Heart right ventricle (tissue), 16 donors: ENCODE measurements around the gene R3HDM2. TPM values are rescaled to one million over a fixed set of nuclear protein-coding genes. Genes with fewer than 3 reads are reported as not detected.
"Not testable (repeated sequence)": the region's sequence is repeated elsewhere in the genome, so short reads cannot be mapped to it uniquely, and the experiment has no call there.

ENCODE experiments used
- ATAC-seq, 8 donors: fragments of 200-7000 bp; cut with Tn5 transposase; one replicate each; pipeline ENCODE4 v1.9.1; 2020; ENCODE audit warnings: mild to moderate bottlenecking in 8 of 8, moderate library complexity in 8 of 8, moderate number of reproducible peaks in 1 of 8
- DNase-seq, 2 donors: peaks; one replicate each; pipeline ENCODE4 v3.0.0-alpha.2; 2020
- H3K27ac ChIP-seq, 10 donors: fragments of 200-600 bp; sonication (generic) in 2 of 10; one replicate each; pipeline versions ENCODE4 v1.5.0 to v1.8.0; 2020 to 2022; ENCODE audit warnings: mild to moderate bottlenecking in 3 of 10
- H3K27me3 ChIP-seq, 7 donors: fragments of 200-600 bp; one replicate each; pipeline ENCODE4 v1.8.0; 2021 to 2022; ENCODE audit warnings: mild to moderate bottlenecking in 2 of 7
- H3K36me3 ChIP-seq, 9 donors: fragments of 200-600 bp; sonication (generic) in 1 of 9; one replicate each; pipeline versions ENCODE4 v1.5.0 to v1.8.0; 2020 to 2022; ENCODE audit warnings: mild to moderate bottlenecking in 2 of 9
- H3K4me1 ChIP-seq, 9 donors: fragments of 200-600 bp; sonication (generic) in 1 of 9; one replicate each; pipeline versions ENCODE4 v1.5.0 to v1.8.0; 2020 to 2022; ENCODE audit warnings: mild to moderate bottlenecking in 4 of 9
- H3K4me3 ChIP-seq, 10 donors: fragments of 200-600 bp; sonication (generic) in 2 of 10; one replicate each; pipeline versions ENCODE4 v1.5.0 to v1.8.0; 2020 to 2022; ENCODE audit warnings: mild to moderate bottlenecking in 7 of 10, moderate library complexity in 2 of 10
- H3K9me3 ChIP-seq, 11 donors: fragments of 200-600 bp in 10 of 11; sonication (generic) in 2 of 11; one replicate each; pipeline versions ENCODE4 v1.5.0 to v1.8.0; 2013 to 2022; ENCODE audit warnings: mild to moderate bottlenecking in 2 of 11, control low read depth in 1 of 11, moderate library complexity in 1 of 11
- CTCF ChIP-seq, 9 donors: fragments of 200-600 bp; sonication (generic) in 2 of 9; IDR thresholded peaks; one replicate each; pipeline versions ENCODE4 v1.5.0 to v1.8.0; 2021 to 2022; ENCODE audit warnings: antibody characterized with exemption in 9 of 9, mild to moderate bottlenecking in 5 of 9, moderate library complexity in 1 of 9
- WGBS, 2 donors: extraction: QIAGEN DNeasy Blood & Tissue Kit; methylation state at CpG; one replicate each; pipeline ENCODE4 v1.1.7; 2013; ENCODE audit warnings: inconsistent platforms in 1 of 2; 5-methylcytosine and 5-hydroxymethylcytosine counted together
- intact Hi-C, 10 donors: fragments of 100-400 bp; cut with DNase I; formaldehyde crosslinking; loops; one replicate each; pipeline versions ENCODE4 v1.11.1 to v1.14.2; 2022
- polyA plus RNA-seq, 2 donors: library from polyadenylated mRNA; stranded (reverse); fragments of 200-250 nt; gene quantifications; one replicate each; pipeline ENCODE4 v1.2.3, GENCODE V29; 2013
- total RNA-seq, 10 donors: library from RNA; stranded (reverse); fragmentation: NEBNext Ultra II Directional in 3 of 10; extraction: Animal tissue kit (Norgen Biotek cat#: 25700) in 3 of 10; gene quantifications; one replicate each; pipeline versions ENCODE4 v1.2.1 to v1.2.4, GENCODE V29; 2021 to 2023
- donor health status: Arrhythmogenic right ventricular cardiomyopathy.
- donor health status: ischemic (EF 13 %, LVEDD 7.1; RV severe dilation, severe dysfunction).
- donor health status: healthy with polysubstance abuse.
- donor health status: DM: no; HTN: yes; CAD: no.
- donor health status: DM: no; HTN: no; CAD: no.
- donor health status: ischemic (EF 25% LVEDD 6.9; RV normal size, moderate dysfunction).
- donor health status: ischemic (EF 25% LVEDD 5.7; RV mildly dilated, moderate dysfunction).
- donor health status: healthy.
- donor health status: DM: yes; HTN: yes; CAD: no.
- donor health status: Ischemic cardiomyopathy.
- donor health status: ischemic (EF 35%, LVEDD 5.7; RV mildly dilated, moderate dysfunction).
- donor health status: nonischemic (EF 11% LVEDD 7.7; RV severe dilation, severe dysfunction).
- donor health status: DM: yes; HTN: yes; CAD: no.
- donor health status: PGD.
- donor health status: ischemic (EF 29% LVEDD 5.4; RV normal size, mild dysfunction).
- donor health status: nonischemic (EF 23%, LVEDD 6.1; RV moderate dilation, normal function).

The R3HDM2 gene
- total and polyA plus RNA-seq, 12 donors: 15.5 to 107 (median 73.9) TPM

DNA sequence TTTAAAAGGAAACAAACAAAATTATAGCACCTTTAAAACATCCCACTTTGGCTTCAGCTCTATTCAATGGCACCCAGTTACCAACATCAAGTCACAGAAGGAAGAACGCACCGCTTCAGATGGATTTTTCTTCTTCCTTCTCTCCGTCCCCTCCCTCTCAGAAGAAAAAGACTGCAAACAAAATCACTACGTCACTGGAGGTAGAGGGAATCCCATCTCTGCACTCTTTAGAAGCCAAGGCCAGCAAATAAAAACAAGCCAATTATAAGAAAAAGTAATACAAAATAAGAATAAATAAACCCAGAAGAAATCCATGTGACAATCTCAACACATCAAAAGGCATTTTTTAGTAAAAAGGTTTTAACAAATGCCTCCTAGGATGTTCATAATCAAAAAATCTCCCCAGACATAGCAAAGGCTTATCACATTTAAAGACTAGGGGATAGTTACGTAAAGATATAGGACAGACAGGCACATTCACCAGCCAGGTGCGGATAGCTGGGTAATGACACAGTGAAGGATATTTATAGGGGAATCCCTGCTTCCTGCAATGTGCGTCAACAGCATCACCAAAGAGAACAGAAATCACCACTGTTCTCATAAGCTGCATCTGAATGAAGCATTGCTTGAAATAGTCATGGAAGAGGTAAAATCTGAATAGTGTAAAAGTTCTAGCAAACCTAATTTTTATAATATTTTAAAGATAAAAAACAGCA lies 89.4 kb downstream of the R3HDM2 start:
- H3K36me3 ChIP-seq: peaks cover 0 to 5% (median 0%) of the 10 kb centered on the region in 9 donors
- DNase-seq (peak in 1 of 2 donors; percentile 11), ATAC-seq (peak in 4 of 8 donors; percentile 39 to 70 (median 68))
- no peaks in the 10 kb centered on the region for H3K27me3 ChIP-seq
- intact Hi-C loops: loop anchor here in 1 of 10 donors (10.0 kb wide), 1 partner anchor 73 kb away; no protein-coding TSS in a partner anchor
- peak overlapping the region in 1 of 10 donors; percentile 17 for H3K4me3 ChIP-seq
- H3K9me3 ChIP-seq: no peaks in the 10 kb centered on the region
- H3K27ac ChIP-seq: peak overlapping the region in 5 of 10 donors; percentile 20 to 73 (median 54)
- peaks cover 0 to 41% (median 33%) of the 10 kb centered on the region in 9 donors for H3K4me1 ChIP-seq
- 44 to 54% methylated on average over 7 of the region's 7 CpGs for WGBS, 2 donors
- no peak for TF ChIP-seq CTCF (IDR thresholded peaks at IDR 0.05)

DNA sequence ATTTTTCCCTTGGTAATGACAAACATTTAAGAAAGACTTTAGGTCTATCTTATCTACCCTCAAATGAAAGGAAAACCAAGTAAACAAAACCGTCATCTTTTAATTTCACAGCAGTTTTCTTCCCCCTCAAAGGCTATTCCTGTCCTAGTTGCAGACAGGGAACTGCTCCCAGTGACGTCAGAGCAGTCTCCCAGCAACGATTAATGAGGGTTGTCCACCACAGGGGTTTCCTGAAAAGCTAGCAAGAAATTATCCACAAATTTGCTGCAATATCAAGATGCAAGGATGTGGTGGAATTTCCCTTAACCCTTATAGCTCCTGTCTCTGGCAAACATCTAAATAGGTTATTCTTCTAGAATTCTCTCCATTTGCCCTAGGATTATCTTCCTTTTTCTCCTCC lies 90.7 kb downstream of the R3HDM2 start:
- no peaks in the 10 kb centered on the region for H3K27me3 ChIP-seq

GRCh38 chr12:57336299-57336698 lies 94.5 kb downstream of the R3HDM2 start:
- peaks cover 0 to 10% (median 3%) of the 10 kb centered on the region in 9 donors for H3K36me3 ChIP-seq
- H3K4me1 ChIP-seq: peaks cover 0 to 28% (median 20%) of the 10 kb centered on the region in 9 donors
- WGBS, 2 donors: 96 to 97% methylated on average over 4 of the region's 4 CpGs
- DNase-seq, H3K9me3 ChIP-seq, H3K27ac ChIP-seq, intact Hi-C loops, H3K4me3 ChIP-seq, ATAC-seq, H3K27me3 ChIP-seq: not testable (repeated sequence)

More for the DNA sequence above, 90.7 kb downstream of the R3HDM2 start:
- ATAC-seq: peak; percentile 75 to 92 (median 87)
- no peak for TF ChIP-seq CTCF (IDR thresholded peaks at IDR 0.05)
- Histone ChIP-seq H3K9me3 (no peaks in the 10 kb centered on the region), H3K27ac (peak overlapping the region in 7 of 10 donors; percentile 8 to 76 (median 63)), H3K4me1 (peaks cover 0 to 41% (median 33%) of the 10 kb centered on the region in 9 donors), H3K36me3 (peaks cover 0 to 5% (median 0%) of the 10 kb centered on the region in 9 donors), H3K4me3 (peak overlapping the region in 1 of 10 donors; percentile 1)
- peak in 1 of 2 donors; percentile 84 for DNase-seq
- 2 to 9% methylated on average over 3 of the region's 3 CpGs for WGBS, 2 donors
- intact Hi-C loops: loop anchor here in 1 of 10 donors (10.0 kb wide), 1 partner anchor 75 kb away; no protein-coding TSS in a partner anchor

- no peak overlapping the region for H3K27ac ChIP-seq
- 96 to 100% methylated on average over 1 of the region's 1 CpG for WGBS, 2 donors
- TF ChIP-seq CTCF (IDR thresholded peaks at IDR 0.05): no peak
Observed at GRCh38 chr12:57334219-57334618, 96.6 kb downstream of the R3HDM2 start.

More at GRCh38 chr12:57334219-57334618, 96.6 kb downstream of the R3HDM2 start:
- DNase-seq: no peak
- Histone ChIP-seq H3K36me3 (peaks cover 0 to 25% (median 3%) of the 10 kb centered on the region in 9 donors), H3K4me3 (no peak overlapping the region), H3K27me3 (no peaks in the 10 kb centered on the region), H3K9me3 (no peaks in the 10 kb centered on the region), H3K4me1 (peaks cover 0 to 9% (median 2%) of the 10 kb centered on the region in 9 donors)
- no peak for ATAC-seq
- intact Hi-C loops: no loop called here
